Measurements from ENCODE around the gene BTG3.

The BTG3 gene

DNA sequence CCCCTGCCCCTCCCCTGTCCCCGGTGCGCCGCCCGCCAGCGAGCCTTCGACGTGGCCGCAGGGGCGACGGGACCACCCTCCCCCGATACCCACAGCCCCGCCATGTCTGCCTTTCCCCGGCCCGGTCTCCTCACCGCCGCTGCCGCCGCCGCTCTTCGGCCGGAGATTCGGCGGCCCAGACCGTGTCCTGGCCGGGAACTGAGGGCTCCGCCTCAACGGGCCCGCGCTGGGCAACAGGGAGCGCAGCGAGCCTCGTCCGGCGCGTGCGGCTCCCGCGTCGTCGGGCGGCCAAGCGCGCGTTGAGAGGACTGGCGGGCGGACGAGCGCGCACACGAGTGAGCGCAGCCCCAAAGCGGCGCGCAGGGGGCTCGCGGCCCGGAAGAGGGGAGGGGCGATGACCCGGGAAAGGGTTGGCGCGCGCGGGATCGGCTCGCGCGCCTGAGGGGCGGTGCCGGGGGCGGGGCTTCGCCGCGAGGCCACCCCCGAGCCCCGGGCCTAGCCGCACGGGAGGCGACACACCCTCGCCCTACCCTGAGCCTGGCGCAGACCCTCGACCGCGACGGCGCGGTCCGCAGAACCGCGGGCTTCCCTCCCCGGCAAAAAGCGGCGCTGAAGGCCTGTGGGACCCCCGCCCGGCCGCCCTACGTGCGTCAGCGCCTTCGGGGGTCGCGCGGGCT lies at the start of gene BTG3:
BTG3 (minus strand) TSS at position 337 of the 677 bp plus-strand sequence. CDS start 3,757 bp downstream, outside the sequence.
- DNase-seq (ENCODE audit: low read depth in 2 of 2): peak; percentile 61 to 65

DNA sequence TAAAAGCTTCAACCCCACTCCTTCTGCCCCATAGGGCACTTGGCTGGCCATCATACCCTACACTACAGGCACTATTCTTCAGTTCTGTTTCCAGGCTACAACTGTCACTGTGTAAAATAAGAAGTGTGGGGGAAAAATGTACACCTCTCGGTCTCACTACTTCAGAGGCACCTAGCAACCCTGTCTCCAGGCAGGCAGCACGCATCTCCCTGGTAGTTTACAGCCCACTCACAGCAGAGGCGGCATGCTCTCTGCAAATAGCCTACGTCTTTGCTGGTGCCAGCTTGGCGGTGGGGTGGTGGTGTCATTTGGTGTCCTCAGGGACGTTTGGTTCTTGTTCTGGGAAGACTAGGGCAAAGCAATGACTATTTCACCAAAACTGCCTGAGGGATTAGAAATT lies 48.2 kb upstream of the BTG3 start:
- DNase-seq (ENCODE audit: low read depth in 2 of 2): no peak

DNA sequence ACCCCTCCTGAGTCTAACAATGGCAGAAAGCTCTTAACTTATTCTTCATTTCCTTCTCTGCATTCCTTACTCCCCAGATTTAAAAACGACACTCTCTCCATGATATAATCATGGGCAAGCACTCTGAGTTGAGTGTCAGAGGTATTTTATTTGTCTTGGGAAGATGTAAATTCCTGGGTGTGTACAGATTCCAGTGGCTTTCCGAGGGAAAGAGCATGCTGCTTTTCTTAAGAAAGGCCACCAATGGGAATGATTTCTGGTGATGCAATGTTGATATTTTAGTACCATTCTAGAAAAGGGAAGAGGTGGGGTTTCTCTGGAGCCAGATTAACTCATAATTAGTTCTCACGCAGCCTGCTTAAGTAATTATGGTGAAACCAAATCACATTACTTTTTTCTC lies 47.8 kb upstream of the BTG3 start:
- no peak for DNase-seq (ENCODE audit: low read depth in 2 of 2)

DNA sequence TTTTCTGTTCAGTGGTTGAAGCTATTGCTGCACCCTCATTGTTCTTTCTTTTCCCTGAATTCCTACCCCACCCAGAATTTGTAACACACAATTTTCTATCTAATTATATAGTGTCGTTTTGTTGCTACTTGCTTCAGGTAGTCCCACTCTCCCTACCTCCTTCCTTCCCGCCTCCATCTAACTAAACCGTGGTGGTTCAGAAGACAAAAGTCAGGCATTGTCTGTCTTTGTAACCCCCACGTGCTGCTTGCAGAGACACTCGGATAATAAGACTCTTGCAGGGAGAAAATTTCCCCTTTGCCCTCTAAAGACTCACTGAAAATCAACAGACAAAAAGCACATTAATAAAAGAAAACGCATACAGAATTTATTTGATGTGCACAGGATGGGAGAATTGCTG lies 46.2 kb upstream of the BTG3 start:
- DNase-seq (ENCODE audit: low read depth in 2 of 2): no peak

GRCh38 chr21:17651526-17651925 lies 38.8 kb upstream of the BTG3 start:
- DNase-seq (ENCODE audit: low read depth in 2 of 2): no peak

GRCh38 chr21:17650292-17650691 lies 37.6 kb upstream of the BTG3 start:
- no peak for DNase-seq (ENCODE audit: low read depth in 2 of 2)

GRCh38 chr21:17646790-17647189 lies 34.1 kb upstream of the BTG3 start:
- DNase-seq (ENCODE audit: low read depth in 2 of 2): no peak

GRCh38 chr21:17644186-17644585 lies 31.5 kb upstream of the BTG3 start:
- no peak for DNase-seq (ENCODE audit: low read depth in 2 of 2)

GRCh38 chr21:17640821-17641220 lies 28.1 kb upstream of the BTG3 start:
- DNase-seq (ENCODE audit: low read depth in 2 of 2): no peak

DNA sequence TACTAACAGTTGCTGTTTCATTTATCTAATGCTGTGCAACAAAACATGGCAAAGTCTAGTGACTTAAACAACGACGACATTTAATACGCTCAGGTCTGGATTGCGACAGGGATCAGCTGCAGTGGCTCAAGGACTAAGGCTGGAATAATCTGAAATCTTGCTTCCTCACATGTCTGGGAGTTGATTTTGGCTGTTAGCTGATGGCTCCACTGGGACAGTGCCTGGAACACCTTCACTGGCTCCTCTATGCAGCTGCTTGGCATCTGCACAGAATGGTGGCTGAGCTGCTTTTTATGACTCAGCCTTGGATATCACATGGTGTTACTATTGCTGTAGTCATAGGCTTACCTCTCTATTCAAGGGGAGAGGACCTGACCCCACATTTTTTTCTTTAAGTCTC lies 24.0 kb upstream of the BTG3 start:
- DNase-seq (ENCODE audit: low read depth in 2 of 2): no peak

GRCh38 chr21:17631195-17631594 lies 18.5 kb upstream of the BTG3 start:
- no peak for DNase-seq (ENCODE audit: low read depth in 2 of 2)

- DNase-seq (ENCODE audit: low read depth in 2 of 2): no peak
These were observed 9.3 kb upstream of the BTG3 start for GRCh38 chr21:17622018-17622417.

GRCh38 chr21:17616831-17617230 lies 4.1 kb upstream of the BTG3 start:
- no peak for DNase-seq (ENCODE audit: low read depth in 2 of 2)

DNA sequence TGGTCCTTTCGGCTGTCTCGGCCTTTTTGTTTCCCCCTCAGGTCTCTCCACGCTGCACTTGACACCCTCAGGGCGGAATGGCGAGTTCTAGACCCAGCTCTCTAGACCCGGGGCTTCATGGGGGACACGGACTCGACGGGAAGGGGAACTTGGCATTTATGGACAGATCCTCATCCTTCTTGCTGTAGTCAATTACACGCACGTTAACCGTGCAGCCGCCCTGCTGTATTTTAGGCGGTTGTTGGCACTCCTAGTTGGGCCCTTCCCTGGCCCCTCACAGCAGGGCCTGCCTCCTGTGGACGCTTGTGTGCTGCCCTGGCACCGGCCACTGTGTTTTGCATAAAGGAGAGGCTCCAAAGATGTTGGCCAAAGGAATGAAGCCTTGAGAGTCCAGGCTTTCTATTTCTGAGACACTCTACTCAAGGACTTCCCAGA lies 558 bp upstream of the BTG3 start:
- DNase-seq (ENCODE audit: low read depth in 2 of 2): no peak

DNA sequence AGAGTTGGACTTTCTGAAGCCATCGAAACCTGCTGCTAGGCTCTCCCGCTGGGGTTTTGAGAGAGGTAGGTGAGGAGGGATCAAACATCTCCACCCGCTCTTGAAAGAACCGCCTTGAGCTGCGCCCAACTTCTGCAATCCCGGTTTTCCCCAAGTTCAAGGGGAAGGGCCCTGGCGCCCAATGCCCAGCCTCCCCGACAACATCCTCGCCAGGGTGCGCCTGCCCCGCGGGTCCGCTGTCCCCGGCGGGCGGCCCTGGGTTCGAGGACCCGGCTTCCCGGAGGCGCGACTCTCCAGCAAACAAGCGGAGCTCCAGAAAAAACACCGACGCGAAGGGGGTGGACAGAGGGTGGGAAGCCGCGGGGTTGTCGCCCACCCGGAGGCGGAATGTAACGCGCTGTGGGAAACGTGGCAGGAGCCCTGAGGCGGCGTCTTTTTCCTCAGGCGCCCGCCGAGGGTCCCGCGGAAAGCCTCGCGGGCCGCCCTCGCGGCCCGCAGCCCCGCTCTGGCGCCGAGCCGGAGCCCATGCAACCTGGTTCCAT lies 607 bp downstream of the BTG3 start:
- DNase-seq (ENCODE audit: low read depth in 2 of 2): peak in 1 of 2 donors; percentile 10

GRCh38 chr21:17611414-17612022 lies 1.2 kb downstream of the BTG3 start:
- peak; percentile 41 to 57 for DNase-seq (ENCODE audit: low read depth in 2 of 2)

DNA sequence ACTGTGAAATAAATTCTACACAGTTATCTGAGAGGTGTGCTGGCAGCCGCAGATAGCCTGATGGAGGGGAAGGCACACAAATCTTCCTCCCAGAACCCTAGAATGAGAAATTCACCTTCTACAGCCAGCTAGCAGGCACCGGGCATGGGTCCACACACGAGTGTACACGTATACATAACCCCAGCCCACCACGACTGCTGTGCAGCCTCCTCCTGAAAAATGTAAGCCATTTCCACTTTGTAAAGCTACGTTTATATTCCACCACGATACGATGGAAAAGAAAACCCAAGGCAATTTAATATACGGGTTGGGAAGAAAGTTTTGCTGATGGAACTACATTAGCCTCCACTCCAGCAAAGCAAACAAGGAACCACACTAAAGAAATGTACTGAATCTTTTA lies 1.8 kb downstream of the BTG3 start:
- DNase-seq (ENCODE audit: low read depth in 2 of 2): no peak

DNA sequence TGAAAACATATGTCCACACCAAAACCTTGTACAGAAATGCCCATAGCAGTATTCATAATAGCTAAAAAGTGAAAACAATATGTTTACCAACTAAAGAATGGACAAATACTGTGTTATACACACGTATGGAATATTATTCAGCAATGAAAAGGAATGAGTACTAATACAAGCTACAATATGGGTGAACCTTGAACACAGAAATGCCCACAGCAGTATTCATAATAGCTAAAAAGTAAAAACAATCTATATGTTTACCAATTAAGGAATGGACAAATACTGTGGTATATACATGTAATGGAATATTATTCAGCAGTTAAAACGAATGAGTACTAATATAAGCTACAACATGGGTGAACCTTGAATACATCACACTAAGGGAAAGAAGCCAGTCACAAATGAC lies 3.0 kb downstream of the BTG3 start:
- DNase-seq (ENCODE audit: low read depth in 2 of 2): no peak

DNA sequence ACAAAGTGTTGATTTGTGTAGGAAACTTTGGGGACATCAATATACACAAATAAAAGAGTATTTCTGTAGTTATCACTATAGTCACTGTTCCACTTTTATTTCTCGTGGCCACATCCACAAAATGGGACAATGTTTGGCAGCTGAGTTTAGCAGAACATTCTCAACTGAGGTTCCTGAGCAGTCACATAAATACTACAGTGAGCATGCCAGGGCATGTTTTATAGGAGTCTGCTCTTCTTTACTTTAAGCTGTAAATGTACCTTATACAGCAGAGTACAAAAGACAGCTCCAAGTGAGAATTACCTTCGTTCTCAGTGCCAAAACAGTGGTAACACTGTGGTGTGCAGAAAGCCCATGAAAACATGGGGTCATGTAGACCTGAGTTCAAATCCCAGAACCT lies 5.0 kb downstream of the BTG3 start:
- DNase-seq (ENCODE audit: low read depth in 2 of 2): no peak

DNA sequence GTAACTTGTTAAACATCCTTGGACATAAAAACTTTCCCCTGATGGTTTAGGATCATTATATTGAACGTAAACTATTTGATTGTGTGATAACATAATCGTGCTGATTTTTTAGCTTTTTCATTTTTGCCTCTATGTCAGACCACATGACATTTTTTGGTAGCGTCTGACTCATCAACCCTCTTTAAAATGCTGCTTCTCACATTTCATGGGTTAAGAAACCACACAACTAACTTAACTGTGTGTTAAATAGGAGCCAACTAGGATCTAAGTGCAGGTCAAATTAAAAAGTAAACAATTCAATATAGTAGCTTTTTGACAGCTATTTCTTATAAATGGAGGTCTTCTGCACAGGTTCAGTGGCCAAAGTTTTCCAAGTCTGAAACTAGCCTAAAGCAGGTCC lies 9.8 kb downstream of the BTG3 start:
- no peak for DNase-seq (ENCODE audit: low read depth in 2 of 2)

GRCh38 chr21:17598437-17598836 lies 14.3 kb downstream of the BTG3 start:
- DNase-seq (ENCODE audit: low read depth in 2 of 2): no peak

- no peak for DNase-seq (ENCODE audit: low read depth in 2 of 2)
These were observed 15.0 kb downstream of the BTG3 start for GRCh38 chr21:17597680-17598079.

DNA sequence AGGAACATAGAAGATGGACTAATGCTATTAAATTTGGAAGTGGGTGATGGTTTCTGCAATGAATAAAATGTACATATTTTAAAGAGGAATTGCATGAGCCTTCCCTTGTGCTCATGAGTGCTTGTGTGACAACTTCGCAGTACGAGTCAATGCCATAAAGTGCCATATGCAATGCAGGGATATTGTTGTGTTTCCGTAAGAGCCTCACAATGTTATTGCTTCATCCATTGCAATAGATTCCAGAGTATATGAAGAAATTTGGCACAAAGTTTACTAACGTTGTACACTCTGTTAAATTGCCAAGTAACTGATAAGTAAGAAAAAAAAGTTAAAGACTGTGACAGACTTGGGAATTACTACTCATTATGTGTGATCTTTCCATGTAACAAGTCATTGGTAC lies 22.3 kb downstream of the BTG3 start:
- no peak for DNase-seq (ENCODE audit: low read depth in 2 of 2)
